Right cardiac atrium (tissue), 5 donors: Measurements from ENCODE around the gene PROSER1. TPM values are rescaled to one million over a fixed set of nuclear protein-coding genes. Genes with fewer than 3 reads are reported as not detected.
A peak's percentile ranks its signal among the peaks of the same experiment; 100 is the strongest.

ENCODE experiments used
- ATAC-seq, 2 donors: fragments of 200-7000 bp; cut with Tn5 transposase; one replicate each; pipeline versions ENCODE4 v1.8.0 to v1.9.1; 2020; ENCODE audit warnings: moderate library complexity in 2 of 2, mild to moderate bottlenecking in 1 of 2
- DNase-seq, 3 donors: peaks; one replicate each; pipeline ENCODE4 v3.0.0-alpha.2; 2020
- H3K27ac ChIP-seq: one replicate; pipeline ENCODE4 v1.5.1; 2013; ENCODE audit warnings: mild to moderate bottlenecking, low read length, control low read depth, moderate library complexity
- H3K27me3 ChIP-seq: one replicate; pipeline ENCODE4 v1.6.1; 2013; ENCODE audit not compliant: control insufficient read depth, insufficient read depth
- H3K4me1 ChIP-seq: one replicate; pipeline ENCODE4 v1.6.1; 2013; ENCODE audit warnings: low read length; ENCODE audit not compliant: control insufficient read depth, insufficient read depth
- H3K4me3 ChIP-seq: one replicate; pipeline ENCODE4 v1.5.1; 2013; ENCODE audit warnings: low read length, control low read depth
- H3K9me3 ChIP-seq: one replicate; pipeline ENCODE4 v1.6.1; 2013; ENCODE audit warnings: low read length; ENCODE audit not compliant: control insufficient read depth
- WGBS: extraction: QIAGEN DNeasy Blood & Tissue Kit; methylation state at CpG from one replicate; pipeline ENCODE4 v1.1.7; 2013; 5-methylcytosine and 5-hydroxymethylcytosine counted together
- intact Hi-C, 4 donors: fragments of 100-400 bp; cut with DNase I; formaldehyde crosslinking; loops; one replicate each; pipeline versions ENCODE4 v1.11.0 to v1.14.0; 2022 to 2023
- polyA plus RNA-seq: library from polyadenylated mRNA; stranded (reverse); fragments of 200-250 nt; gene quantifications from one replicate; pipeline ENCODE4 v1.2.3, GENCODE V29; 2013
- total RNA-seq, 4 donors: library from RNA; stranded (reverse); fragmentation: NEBNext Ultra II Directional; extraction: Animal tissue kit (Norgen Biotek cat#: 25700); gene quantifications; one replicate each; pipeline ENCODE4 v1.2.1, GENCODE V29; 2021
- donor health status: healthy with polysubstance abuse.
- donor health status: DM: no; HTN: yes; CAD: no.
- donor health status: DM: no; HTN: no; CAD: no.
- donor health status: DM: no; HTN: yes; CAD: no; lungs with severe emphysema.
- donor health status: DM: yes; HTN: yes; CAD: no.

Gene PROSER1
- total and polyA plus RNA-seq, 5 donors: 6.5 to 15.6 (median 14.4) TPM

DNA sequence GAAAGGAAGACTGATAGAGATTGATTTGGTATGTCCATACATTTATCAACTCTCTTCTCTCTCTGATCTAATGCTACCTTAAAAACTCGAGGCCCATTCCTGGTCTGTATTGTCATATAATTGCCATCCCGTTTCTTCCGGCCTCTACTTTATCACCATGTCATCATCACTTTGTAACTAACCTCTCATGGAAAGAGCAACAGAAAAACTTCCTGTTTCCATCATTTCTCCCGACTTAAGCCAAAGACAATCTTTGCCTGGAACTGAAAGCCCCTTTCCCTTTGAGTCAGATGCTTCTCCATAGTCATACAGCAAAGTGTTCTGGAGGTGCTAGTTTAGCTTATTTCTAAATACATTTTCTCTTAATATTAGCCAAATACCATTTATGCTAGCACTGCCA, 44.5 kb downstream of the PROSER1 start:
- Histone ChIP-seq H3K4me1 (no peaks in the 10 kb centered on the region), H3K27me3 (no peaks in the 10 kb centered on the region), H3K27ac (no peak overlapping the region), H3K9me3 (no peaks in the 10 kb centered on the region), H3K4me3 (no peak overlapping the region)
- ATAC-seq (no peak), DNase-seq (no peak)
- intact Hi-C loops: no loop called here
- WGBS: 56% methylated on average over 4 of the region's 4 CpGs

DNA sequence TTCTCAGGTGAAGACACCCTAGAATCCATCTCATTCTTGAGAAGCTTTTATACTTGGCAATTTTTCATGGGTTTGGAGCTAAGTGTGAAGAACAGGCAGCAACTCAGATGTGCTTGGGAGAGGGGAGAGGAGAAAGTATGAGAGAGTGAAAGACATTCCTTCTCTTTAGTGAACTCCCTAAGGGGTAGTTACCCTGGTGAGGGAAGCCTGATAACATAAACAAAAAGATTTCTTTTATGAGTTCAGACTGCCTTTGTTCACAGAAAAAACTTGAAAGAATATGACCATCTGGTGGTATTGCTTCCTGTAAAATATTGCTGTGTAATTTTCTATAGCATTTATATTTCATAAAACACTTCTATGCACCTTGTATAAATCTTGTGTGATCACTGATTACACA, 47.2 kb downstream of the PROSER1 start, which contains the start of gene STOML3:
Gene STOML3, minus strand, starts transcription at position 139 of the 400 bp plus-strand sequence. Its CDS starts 110 bp downstream, at position 29.
- no peak for DNase-seq
- Histone ChIP-seq H3K27ac (no peak within 1 kb of the TSS), H3K9me3 (no peaks in the 10 kb centered on the region), H3K27me3 (no peaks in the 10 kb centered on the region), H3K4me1 (no peaks in the 10 kb centered on the region), H3K4me3 (no peak within 1 kb of the TSS)
- no peak for ATAC-seq
- intact Hi-C loops: no loop called here

DNA sequence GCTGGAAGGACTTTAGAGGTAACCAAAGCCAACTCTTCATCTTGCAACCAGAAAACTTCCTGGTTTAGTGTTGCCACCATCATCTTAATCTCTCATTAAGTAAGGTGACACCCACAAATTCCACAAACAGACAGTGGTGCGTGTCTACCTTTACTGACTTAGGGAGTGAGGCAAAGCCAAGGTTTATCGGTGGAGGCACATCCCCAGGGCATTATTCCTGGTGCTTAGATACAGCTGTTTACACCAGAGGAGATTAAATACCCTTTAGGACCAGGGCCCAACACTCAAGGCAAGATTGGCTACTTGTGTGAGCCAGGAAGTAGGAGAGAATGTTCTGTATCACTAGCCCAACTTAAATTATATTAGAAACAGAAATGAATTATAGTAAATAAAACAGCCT, 56.8 kb downstream of the PROSER1 start:
- Histone ChIP-seq H3K27me3 (no peaks in the 10 kb centered on the region), H3K4me1 (no peaks in the 10 kb centered on the region), H3K27ac (no peak overlapping the region), H3K9me3 (no peaks in the 10 kb centered on the region), H3K4me3 (no peak overlapping the region)
- intact Hi-C loops: no loop called here
- DNase-seq (no peak), ATAC-seq (no peak)
- 70% methylated on average over 2 of the region's 2 CpGs for WGBS

DNA sequence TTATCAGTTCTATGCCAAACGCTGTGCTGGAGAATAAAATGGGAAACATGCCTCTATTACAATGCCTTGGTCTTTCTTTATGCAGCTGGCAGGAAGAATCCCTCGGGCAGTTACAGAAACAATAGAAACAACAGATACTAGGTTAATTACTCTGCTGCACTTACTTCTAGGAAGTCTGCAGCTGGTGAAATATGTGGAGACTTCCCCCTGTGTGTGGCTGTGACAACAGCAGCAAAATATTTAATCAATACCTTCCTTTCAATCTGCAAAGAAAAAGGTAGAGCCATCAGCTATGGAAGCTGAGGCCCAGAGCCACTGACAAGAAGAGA, 57.2 kb downstream of the PROSER1 start:
- no peak overlapping the region for H3K27ac ChIP-seq
- ATAC-seq: no peak
- no peaks in the 10 kb centered on the region for H3K9me3 ChIP-seq
- H3K4me3 ChIP-seq: no peak overlapping the region
- no peak for DNase-seq
- WGBS: 34% methylated on average over 2 of the region's 2 CpGs
- intact Hi-C loops: no loop called here
- H3K4me1 ChIP-seq: no peaks in the 10 kb centered on the region
- H3K27me3 ChIP-seq: no peaks in the 10 kb centered on the region

DNA sequence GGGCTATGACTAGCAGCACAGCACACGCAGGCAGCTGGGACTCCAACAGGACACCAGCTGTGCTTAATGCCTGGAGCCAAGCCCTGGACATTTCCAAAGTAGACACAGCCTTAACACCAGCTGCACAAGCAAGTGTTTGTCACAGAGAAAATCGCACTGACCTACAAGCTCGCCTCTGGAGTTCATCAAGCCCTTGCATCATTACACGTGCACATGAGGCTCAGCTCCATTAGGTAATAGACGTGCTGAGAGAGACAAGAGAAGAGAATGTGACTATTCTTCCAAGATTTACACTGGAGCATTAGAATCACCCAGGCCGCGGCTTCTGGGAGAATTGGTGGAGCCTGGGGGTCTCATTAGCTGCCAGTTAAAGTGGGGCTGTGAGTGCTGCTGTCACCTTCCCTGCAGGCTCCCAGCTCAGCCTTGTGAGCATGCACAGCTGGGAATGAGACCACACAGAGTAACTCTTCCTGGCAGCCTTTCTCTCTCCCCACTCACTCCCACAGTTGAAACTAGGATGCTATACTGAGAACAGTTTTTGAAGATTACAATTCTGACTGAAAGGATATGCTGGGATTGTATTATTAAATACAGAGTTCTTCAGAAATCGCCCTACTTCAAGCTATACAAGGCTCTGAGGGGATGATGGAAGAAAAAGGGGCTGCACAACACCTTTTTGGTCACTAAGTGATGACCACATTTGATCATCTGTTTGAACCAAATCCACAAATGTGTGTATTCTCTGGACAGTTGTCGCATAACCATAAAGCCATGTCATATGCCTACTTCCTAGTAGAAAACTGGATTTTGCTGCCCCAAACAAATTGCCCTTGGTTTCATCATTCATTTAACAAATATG, 57.8 kb downstream of the PROSER1 start:
- DNase-seq: peak; percentile 52 to 74 (median 66)
- Histone ChIP-seq H3K9me3 (no peaks in the 10 kb centered on the region), H3K27ac (no peak overlapping the region), H3K27me3 (no peaks in the 10 kb centered on the region), H3K4me1 (no peaks in the 10 kb centered on the region), H3K4me3 (no peak overlapping the region)
- ATAC-seq: peak; percentile 77 to 89
- WGBS: 43% methylated on average over 9 of the region's 9 CpGs
- intact Hi-C loops: no loop called here

DNA sequence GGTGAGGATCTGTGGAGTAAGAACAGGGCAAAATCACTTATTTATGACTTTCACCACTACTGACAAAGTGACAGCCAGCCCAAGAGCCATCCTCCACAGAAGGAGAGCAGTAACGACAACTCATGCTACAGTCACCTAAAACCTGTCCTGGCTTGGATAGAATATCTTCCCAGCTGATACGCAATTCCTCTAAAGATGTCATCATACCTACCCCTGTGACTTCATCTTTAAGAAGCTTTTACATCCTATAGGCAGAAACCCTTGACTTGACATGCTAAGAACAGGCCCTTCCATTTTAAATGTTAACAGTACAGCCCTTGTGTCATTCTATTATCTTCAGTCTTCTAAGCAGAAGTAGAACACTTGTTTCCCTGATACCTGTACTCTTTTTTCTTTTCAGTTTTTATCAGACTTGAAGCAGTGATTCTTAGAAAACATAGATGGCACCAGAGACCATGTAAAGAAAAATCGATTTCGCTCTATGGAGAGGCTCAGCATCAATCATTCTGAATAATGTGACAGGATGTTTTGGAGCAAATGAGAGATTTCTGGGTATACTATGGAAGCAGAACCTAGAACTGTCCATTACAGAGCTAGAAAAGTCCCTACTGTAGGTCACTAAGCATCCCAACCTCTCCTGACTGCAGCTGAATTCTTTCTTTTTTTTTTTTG, 67.4 kb downstream of the PROSER1 start:
- H3K4me1 ChIP-seq: no peaks in the 10 kb centered on the region
- 86% methylated on average over 4 of the region's 4 CpGs for WGBS
- no peak overlapping the region for H3K27ac ChIP-seq
- no peaks in the 10 kb centered on the region for H3K27me3 ChIP-seq
- no peaks in the 10 kb centered on the region for H3K9me3 ChIP-seq
- DNase-seq: no peak
- no peak for ATAC-seq
- H3K4me3 ChIP-seq: no peak overlapping the region
- intact Hi-C loops: no loop called here

DNA sequence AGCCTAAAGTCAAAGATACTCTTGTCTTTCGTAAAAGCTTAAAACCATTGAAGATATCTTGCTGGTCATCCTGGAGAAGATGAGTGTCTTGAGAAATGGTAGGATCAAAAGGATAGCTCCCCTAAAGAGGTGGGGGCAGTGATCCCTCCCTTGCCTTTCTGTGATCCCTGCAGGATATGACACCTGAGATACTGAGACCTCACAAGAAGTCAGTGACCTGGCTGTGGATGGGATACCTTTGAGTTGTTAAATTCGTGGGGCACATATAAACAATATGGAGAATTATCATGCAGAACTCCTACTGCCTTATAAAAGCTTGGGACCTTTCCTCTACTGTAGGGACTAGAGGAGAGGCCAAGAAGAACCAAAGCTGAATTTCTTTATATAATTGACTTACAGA, 68.7 kb downstream of the PROSER1 start:
- DNase-seq: no peak
- 55% methylated on average over 2 of the region's 2 CpGs for WGBS
- no peaks in the 10 kb centered on the region for H3K27me3 ChIP-seq
- H3K4me3 ChIP-seq: no peak overlapping the region
- H3K27ac ChIP-seq: no peak overlapping the region
- H3K9me3 ChIP-seq: no peaks in the 10 kb centered on the region
- intact Hi-C loops: no loop called here
- no peaks in the 10 kb centered on the region for H3K4me1 ChIP-seq
- ATAC-seq: no peak

DNA sequence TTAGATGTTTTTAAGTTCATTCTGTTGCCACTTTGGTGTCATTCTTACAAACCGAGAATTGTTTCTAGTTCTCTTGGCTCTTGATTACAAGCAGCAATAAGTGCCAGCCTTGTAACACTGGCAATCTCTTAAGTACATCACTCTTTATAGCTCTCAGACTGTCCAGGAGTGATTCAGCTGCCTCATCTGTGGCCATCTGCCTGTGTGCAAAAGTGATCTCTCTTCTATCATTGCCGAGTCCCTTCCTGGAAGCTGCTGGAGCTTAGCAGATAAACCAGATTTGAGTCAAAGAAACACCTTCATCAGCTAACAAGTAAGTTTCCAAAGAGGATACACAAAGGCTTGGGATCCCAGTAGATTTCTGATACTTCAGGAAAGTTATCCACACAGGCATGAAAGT, 70.4 kb downstream of the PROSER1 start:
- intact Hi-C loops: no loop called here
- H3K27me3 ChIP-seq: no peaks in the 10 kb centered on the region
- H3K4me1 ChIP-seq: no peaks in the 10 kb centered on the region
- ATAC-seq: no peak
- no peak overlapping the region for H3K4me3 ChIP-seq
- H3K27ac ChIP-seq: no peak overlapping the region
- H3K9me3 ChIP-seq: no peaks in the 10 kb centered on the region
- 39% methylated on average over 2 of the region's 2 CpGs for WGBS
- DNase-seq: no peak

DNA sequence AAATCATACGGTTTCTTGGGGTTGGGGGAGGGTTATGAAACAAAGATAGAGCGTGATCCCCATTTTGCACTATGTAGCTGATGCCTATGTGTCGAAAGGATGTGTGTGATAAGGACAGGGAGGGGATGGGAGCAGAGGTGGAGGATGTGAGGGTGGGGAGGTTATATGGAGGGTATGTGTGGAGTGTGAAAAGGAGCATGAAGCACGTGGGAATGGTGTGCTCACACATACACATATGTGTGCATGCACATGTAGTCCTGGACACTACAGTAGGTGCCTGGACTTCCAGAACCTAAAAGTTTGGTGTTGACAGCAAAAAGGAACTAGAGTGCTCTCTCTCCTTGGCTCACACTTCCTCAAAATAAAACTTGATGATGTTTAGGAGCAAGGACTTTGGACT, 72.6 kb downstream of the PROSER1 start:
- H3K4me1 ChIP-seq: no peaks in the 10 kb centered on the region
- no peak for ATAC-seq
- no peak for DNase-seq
- no peaks in the 10 kb centered on the region for H3K9me3 ChIP-seq
- no peak overlapping the region for H3K4me3 ChIP-seq
- H3K27me3 ChIP-seq: no peaks in the 10 kb centered on the region
- H3K27ac ChIP-seq: no peak overlapping the region
- intact Hi-C loops: no loop called here
- 43% methylated on average over 4 of the region's 4 CpGs for WGBS

DNA sequence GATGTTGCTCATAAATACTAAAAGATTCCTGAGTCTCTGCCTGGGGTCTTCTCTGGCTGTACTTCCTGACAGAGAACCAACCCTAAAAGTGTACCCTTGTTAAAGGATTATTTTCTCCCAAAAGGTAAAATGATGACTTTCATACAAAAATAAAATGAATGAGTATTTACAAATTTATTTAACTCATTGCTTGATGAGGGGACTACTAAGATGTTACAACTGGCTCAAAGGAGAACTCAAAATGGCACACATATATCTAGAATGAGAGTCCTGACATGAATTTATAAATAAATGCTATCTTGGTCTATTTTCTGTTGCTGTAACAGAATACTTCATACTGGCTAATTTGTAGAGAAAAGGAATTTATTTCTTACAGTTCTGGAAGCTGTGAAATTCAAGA, 77.7 kb downstream of the PROSER1 start:
- no peaks in the 10 kb centered on the region for H3K4me1 ChIP-seq
- intact Hi-C loops: no loop called here
- no peak overlapping the region for H3K4me3 ChIP-seq
- no peaks in the 10 kb centered on the region for H3K27me3 ChIP-seq
- H3K27ac ChIP-seq: no peak overlapping the region
- DNase-seq (no peak), ATAC-seq (no peak)
- H3K9me3 ChIP-seq: no peaks in the 10 kb centered on the region
